ENCODE measurements around the gene NELFE.
"Not testable (repeated sequence)": the region's sequence is repeated elsewhere in the genome, so short reads cannot be mapped to it uniquely, and the experiment has no call there.

GRCh38 chr6:32004864-32005537 lies 46.2 kb upstream of the NELFE start:
- TF ChIP-seq, protein P1, sequence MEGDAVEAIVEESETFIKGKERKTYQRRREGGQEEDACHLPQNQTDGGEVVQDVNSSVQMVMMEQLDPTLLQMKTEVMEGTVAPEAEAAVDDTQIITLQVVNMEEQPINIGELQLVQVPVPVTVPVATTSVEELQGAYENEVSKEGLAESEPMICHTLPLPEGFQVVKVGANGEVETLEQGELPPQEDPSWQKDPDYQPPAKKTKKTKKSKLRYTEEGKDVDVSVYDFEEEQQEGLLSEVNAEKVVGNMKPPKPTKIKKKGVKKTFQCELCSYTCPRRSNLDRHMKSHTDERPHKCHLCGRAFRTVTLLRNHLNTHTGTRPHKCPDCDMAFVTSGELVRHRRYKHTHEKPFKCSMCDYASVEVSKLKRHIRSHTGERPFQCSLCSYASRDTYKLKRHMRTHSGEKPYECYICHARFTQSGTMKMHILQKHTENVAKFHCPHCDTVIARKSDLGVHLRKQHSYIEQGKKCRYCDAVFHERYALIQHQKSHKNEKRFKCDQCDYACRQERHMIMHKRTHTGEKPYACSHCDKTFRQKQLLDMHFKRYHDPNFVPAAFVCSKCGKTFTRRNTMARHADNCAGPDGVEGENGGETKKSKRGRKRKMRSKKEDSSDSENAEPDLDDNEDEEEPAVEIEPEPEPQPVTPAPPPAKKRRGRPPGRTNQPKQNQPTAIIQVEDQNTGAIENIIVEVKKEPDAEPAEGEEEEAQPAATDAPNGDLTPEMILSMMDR (IDR thresholded peaks at IDR 0.05; ENCODE audit: low read depth, low read length, missing input control): not testable (repeated sequence)
- not testable (repeated sequence) for TF ChIP-seq EGR1 (IDR thresholded peaks at IDR 0.05; ENCODE audit: low read depth in 2 of 2); REST (IDR thresholded peaks at IDR 0.05); TAF1 (conservative IDR thresholded peaks at IDR 0.05); JUND (IDR thresholded peaks at IDR 0.05); RAD21 (IDR thresholded peaks at IDR 0.05)
